Islet of Langerhans (tissue), 1 donor: ENCODE data around the gene TULP1.
"Not testable (repeated sequence)": the region's sequence is repeated elsewhere in the genome, so short reads cannot be mapped to it uniquely, and the experiment has no call there.

ENCODE experiments used
- FAIRE-seq: peaks from one replicate; lab custom pipeline; 2011; peaks lifted over from hg19 to GRCh38; lab: Jason Lieb, UNC

Gene TULP1

GRCh38 chr6:35512740-35513139 lies at the start of gene TULP1:
Gene TULP1, minus strand, starts transcription at chr6:35512896. Its CDS starts 38 bp downstream, at chr6:35512858.
- no peak for FAIRE-seq

- no peak for FAIRE-seq
These were observed 49.4 kb upstream of the TULP1 start for GRCh38 chr6:35562060-35562459.

- no peak for FAIRE-seq
These were observed 48.4 kb upstream of the TULP1 start for GRCh38 chr6:35561113-35561512.

- no peak for FAIRE-seq
These were observed 45.9 kb upstream of the TULP1 start for GRCh38 chr6:35558571-35558970.

GRCh38 chr6:35557239-35557638 lies 44.5 kb upstream of the TULP1 start:
- no peak for FAIRE-seq

GRCh38 chr6:35554811-35555210 lies 42.1 kb upstream of the TULP1 start:
- FAIRE-seq: no peak

- no peak for FAIRE-seq
These were observed 40.6 kb upstream of the TULP1 start for GRCh38 chr6:35553315-35553714.

GRCh38 chr6:35552285-35552917 lies 39.7 kb upstream of the TULP1 start:
- FAIRE-seq: no peak

- FAIRE-seq: no peak
These were observed 37.7 kb upstream of the TULP1 start for GRCh38 chr6:35550437-35550836.

GRCh38 chr6:35547676-35548075 lies 35.0 kb upstream of the TULP1 start:
- no peak for FAIRE-seq

- FAIRE-seq: no peak
These were observed 32.2 kb upstream of the TULP1 start for GRCh38 chr6:35544769-35545361.

- FAIRE-seq: no peak
These were observed 30.9 kb upstream of the TULP1 start for GRCh38 chr6:35543459-35544193.

GRCh38 chr6:35541836-35542235 lies 29.1 kb upstream of the TULP1 start:
- no peak for FAIRE-seq

- no peak for FAIRE-seq
These were observed 26.5 kb upstream of the TULP1 start for GRCh38 chr6:35539223-35539622.

- FAIRE-seq: not testable (repeated sequence)
These were observed 23.2 kb upstream of the TULP1 start for GRCh38 chr6:35535847-35536246.

- no peak for FAIRE-seq
These were observed 21.9 kb upstream of the TULP1 start for GRCh38 chr6:35534407-35535170.

GRCh38 chr6:35533981-35534380 lies 21.3 kb upstream of the TULP1 start:
- FAIRE-seq: no peak

GRCh38 chr6:35532126-35532525 lies 19.4 kb upstream of the TULP1 start:
- FAIRE-seq: no peak

- no peak for FAIRE-seq
These were observed 11.8 kb upstream of the TULP1 start for GRCh38 chr6:35524380-35525020.

- FAIRE-seq: no peak
These were observed 10.3 kb upstream of the TULP1 start for GRCh38 chr6:35522660-35523658.

- FAIRE-seq: no peak
These were observed 9.5 kb upstream of the TULP1 start for GRCh38 chr6:35522151-35522550.
